ENCODE data around the gene HM13. TPM values are rescaled to one million over a fixed set of nuclear protein-coding genes. Genes with fewer than 3 reads are reported as not detected.
"Not testable (repeated sequence)": the region's sequence is repeated elsewhere in the genome, so short reads cannot be mapped to it uniquely, and the experiment has no call there.

HM13 gene
- polyA plus RNA-seq, 1 donor: 123 TPM

GRCh38 chr20:31590717-31591225 is 76.5 kb downstream of the HM13 start:
- Histone ChIP-seq H3K27ac (ENCODE audit: low read length) (no peak overlapping the region), H3K27me3 (ENCODE audit: control insufficient read depth, insufficient read depth, low read length) (no peaks in the 10 kb centered on the region), H3K36me3 (ENCODE audit: control insufficient read depth, insufficient read depth, low read length) (no peaks in the 10 kb centered on the region), H3K4me1 (ENCODE audit: control insufficient read depth, insufficient read depth, low read length) (peaks cover 35% of the 10 kb centered on the region), H3K4me3 (ENCODE audit: low read length) (no peak overlapping the region), H3K9me3 (ENCODE audit: control insufficient read depth, low read depth, low read length) (no peaks in the 10 kb centered on the region)
- DNase-seq: no peak
- no CpG with 5 or more reads among the region's 7 CpGs for WGBS (ENCODE audit: insufficient coverage, low lambda C conversion rate)

- Histone ChIP-seq H3K27ac (ENCODE audit: low read length) (peak overlapping the region; percentile 83), H3K27me3 (ENCODE audit: control insufficient read depth, insufficient read depth, low read length) (no peaks in the 10 kb centered on the region), H3K9me3 (ENCODE audit: control insufficient read depth, low read depth, low read length) (no peaks in the 10 kb centered on the region), H3K4me1 (ENCODE audit: control insufficient read depth, insufficient read depth, low read length) (peaks cover 44% of the 10 kb centered on the region), H3K36me3 (ENCODE audit: control insufficient read depth, insufficient read depth, low read length) (no peaks in the 10 kb centered on the region), H3K4me3 (ENCODE audit: low read length) (no peak overlapping the region)
- WGBS (ENCODE audit: insufficient coverage, low lambda C conversion rate): 20% methylated on average over 1 of the region's 11 CpGs
- DNase-seq: peak; percentile 84 to 89
Observed at GRCh38 chr20:31593221-31594001, 79.2 kb downstream of the HM13 start.

GRCh38 chr20:31594002-31594557 is 79.8 kb downstream of the HM13 start:
- H3K9me3 ChIP-seq (ENCODE audit: control insufficient read depth, low read depth, low read length): no peaks in the 10 kb centered on the region
- no peaks in the 10 kb centered on the region for H3K36me3 ChIP-seq (ENCODE audit: control insufficient read depth, insufficient read depth, low read length)
- no peak for DNase-seq
- H3K27ac ChIP-seq (ENCODE audit: low read length): peak overlapping the region; percentile 83
- no peak overlapping the region for H3K4me3 ChIP-seq (ENCODE audit: low read length)
- H3K4me1 ChIP-seq (ENCODE audit: control insufficient read depth, insufficient read depth, low read length): peaks cover 44% of the 10 kb centered on the region
- WGBS (ENCODE audit: insufficient coverage, low lambda C conversion rate): no CpG with 5 or more reads among the region's 13 CpGs
- H3K27me3 ChIP-seq (ENCODE audit: control insufficient read depth, insufficient read depth, low read length): no peaks in the 10 kb centered on the region

- peaks cover 44% of the 10 kb centered on the region for H3K4me1 ChIP-seq (ENCODE audit: control insufficient read depth, insufficient read depth, low read length)
- no peak overlapping the region for H3K4me3 ChIP-seq (ENCODE audit: low read length)
- no peaks in the 10 kb centered on the region for H3K27me3 ChIP-seq (ENCODE audit: control insufficient read depth, insufficient read depth, low read length)
- no peaks in the 10 kb centered on the region for H3K9me3 ChIP-seq (ENCODE audit: control insufficient read depth, low read depth, low read length)
- DNase-seq: peak in 1 of 2 donors; percentile 31
- WGBS (ENCODE audit: insufficient coverage, low lambda C conversion rate): no CpG with 5 or more reads among the region's 11 CpGs
- no peaks in the 10 kb centered on the region for H3K36me3 ChIP-seq (ENCODE audit: control insufficient read depth, insufficient read depth, low read length)
- H3K27ac ChIP-seq (ENCODE audit: low read length): peak overlapping the region; percentile 83
Observed at GRCh38 chr20:31594558-31595379, 80.5 kb downstream of the HM13 start.

GRCh38 chr20:31595380-31595653 is 81.1 kb downstream of the HM13 start:
- Histone ChIP-seq H3K9me3 (ENCODE audit: control insufficient read depth, low read depth, low read length) (no peaks in the 10 kb centered on the region), H3K4me3 (ENCODE audit: low read length) (no peak overlapping the region), H3K27ac (ENCODE audit: low read length) (peak overlapping the region; percentile 83), H3K36me3 (ENCODE audit: control insufficient read depth, insufficient read depth, low read length) (no peaks in the 10 kb centered on the region), H3K27me3 (ENCODE audit: control insufficient read depth, insufficient read depth, low read length) (no peaks in the 10 kb centered on the region), H3K4me1 (ENCODE audit: control insufficient read depth, insufficient read depth, low read length) (peaks cover 44% of the 10 kb centered on the region)
- WGBS (ENCODE audit: insufficient coverage, low lambda C conversion rate): no CpG with 5 or more reads among the region's 3 CpGs
- DNase-seq: no peak

- Histone ChIP-seq H3K4me1 (ENCODE audit: control insufficient read depth, insufficient read depth, low read length) (peaks cover 44% of the 10 kb centered on the region), H3K27ac (ENCODE audit: low read length) (peak overlapping the region; percentile 83), H3K4me3 (ENCODE audit: low read length) (no peak overlapping the region), H3K9me3 (ENCODE audit: control insufficient read depth, low read depth, low read length) (no peaks in the 10 kb centered on the region), H3K36me3 (ENCODE audit: control insufficient read depth, insufficient read depth, low read length) (no peaks in the 10 kb centered on the region), H3K27me3 (ENCODE audit: control insufficient read depth, insufficient read depth, low read length) (no peaks in the 10 kb centered on the region)
- peak; percentile 84 to 93 for DNase-seq
- no CpG with 5 or more reads among the region's 15 CpGs for WGBS (ENCODE audit: insufficient coverage, low lambda C conversion rate)
Observed at GRCh38 chr20:31595654-31596411, 81.6 kb downstream of the HM13 start.

- not testable (repeated sequence) for H3K9me3 ChIP-seq (ENCODE audit: control insufficient read depth, low read depth, low read length); H3K4me3 ChIP-seq (ENCODE audit: low read length); H3K36me3 ChIP-seq (ENCODE audit: control insufficient read depth, insufficient read depth, low read length); H3K27me3 ChIP-seq (ENCODE audit: control insufficient read depth, insufficient read depth, low read length); DNase-seq
- Histone ChIP-seq H3K27ac (ENCODE audit: low read length) (peak overlapping the region; percentile 83), H3K4me1 (ENCODE audit: control insufficient read depth, insufficient read depth, low read length) (peaks cover 44% of the 10 kb centered on the region)
- WGBS (ENCODE audit: insufficient coverage, low lambda C conversion rate): no CpG with 5 or more reads among the region's 4 CpGs
Observed at GRCh38 chr20:31596412-31596715, 82.1 kb downstream of the HM13 start.

GRCh38 chr20:31596831-31597480 is 82.7 kb downstream of the HM13 start:
- peak in 1 of 2 donors; percentile 22 for DNase-seq
- Histone ChIP-seq H3K4me3 (ENCODE audit: low read length) (no peak overlapping the region), H3K4me1 (ENCODE audit: control insufficient read depth, insufficient read depth, low read length) (peaks cover 44% of the 10 kb centered on the region), H3K9me3 (ENCODE audit: control insufficient read depth, low read depth, low read length) (no peaks in the 10 kb centered on the region), H3K27ac (ENCODE audit: low read length) (peak overlapping the region; percentile 83), H3K27me3 (ENCODE audit: control insufficient read depth, insufficient read depth, low read length) (no peaks in the 10 kb centered on the region), H3K36me3 (ENCODE audit: control insufficient read depth, insufficient read depth, low read length) (no peaks in the 10 kb centered on the region)
- no CpG with 5 or more reads among the region's 4 CpGs for WGBS (ENCODE audit: insufficient coverage, low lambda C conversion rate)

- Histone ChIP-seq H3K4me1 (ENCODE audit: control insufficient read depth, insufficient read depth, low read length) (peaks cover 44% of the 10 kb centered on the region), H3K36me3 (ENCODE audit: control insufficient read depth, insufficient read depth, low read length) (no peaks in the 10 kb centered on the region), H3K4me3 (ENCODE audit: low read length) (no peak overlapping the region), H3K9me3 (ENCODE audit: control insufficient read depth, low read depth, low read length) (no peaks in the 10 kb centered on the region), H3K27ac (ENCODE audit: low read length) (no peak overlapping the region), H3K27me3 (ENCODE audit: control insufficient read depth, insufficient read depth, low read length) (no peaks in the 10 kb centered on the region)
- peak in 1 of 2 donors; percentile 31 for DNase-seq
- no CpG with 5 or more reads among the region's 2 CpGs for WGBS (ENCODE audit: insufficient coverage, low lambda C conversion rate)
Observed at GRCh38 chr20:31597481-31597855, 83.2 kb downstream of the HM13 start.

- WGBS (ENCODE audit: insufficient coverage, low lambda C conversion rate): no CpG with 5 or more reads among the region's 4 CpGs
- no peaks in the 10 kb centered on the region for H3K27me3 ChIP-seq (ENCODE audit: control insufficient read depth, insufficient read depth, low read length)
- no peaks in the 10 kb centered on the region for H3K9me3 ChIP-seq (ENCODE audit: control insufficient read depth, low read depth, low read length)
- no peak for DNase-seq
- H3K36me3 ChIP-seq (ENCODE audit: control insufficient read depth, insufficient read depth, low read length): peaks cover 7% of the 10 kb centered on the region
- peak overlapping the region; percentile 22 for H3K27ac ChIP-seq (ENCODE audit: low read length)
- H3K4me3 ChIP-seq (ENCODE audit: low read length): no peak overlapping the region
- peaks cover 20% of the 10 kb centered on the region for H3K4me1 ChIP-seq (ENCODE audit: control insufficient read depth, insufficient read depth, low read length)
Observed at GRCh38 chr20:31602431-31602778, 88.2 kb downstream of the HM13 start.

All from large intestine (tissue), 3 donors.